WTC11 (cell line): ENCODE measurements around the gene RNGTT. TPM values are rescaled to one million over a fixed set of nuclear protein-coding genes. Genes with fewer than 3 reads are reported as not detected.

ENCODE experiments used
- ATAC-seq: fragments of 200-7000 bp; cut with Tn5 transposase; 2 replicates; pipeline ENCODE4 v1.10.0; 2021; ENCODE audit warnings: mild to moderate bottlenecking, moderate library complexity
- CTCF ChIA-PET: fragments of 300-600 bp; sonication (Branson Sonifier 250); formaldehyde crosslinking; loops from one replicate; lab custom pipeline; 2021; ENCODE audit warnings: antibody characterized with exemption; lab: Charles Lee
- POLR2A ChIA-PET: fragments of 350-600 bp; sonication (Branson Sonifier 250); formaldehyde crosslinking; loops from one replicate; lab custom pipeline; 2021; ENCODE audit warnings: antibody characterized with exemption; lab: Charles Lee
- DNase-seq: peaks from one replicate; pipeline ENCODE4 v3.0.0; 2021; ENCODE audit warnings: low spot score
- H3K27ac Mint-ChIP-seq: 2 replicates; pipeline ENCODE4 v1.8.0; 2021; ENCODE audit warnings: mixed read lengths
- H3K27me3 Mint-ChIP-seq: 2 replicates; pipeline ENCODE4 v1.8.0; 2021; ENCODE audit warnings: low read depth, mild to moderate bottlenecking, moderate library complexity, mixed read lengths
- H3K36me3 Mint-ChIP-seq: 2 replicates; pipeline ENCODE4 v1.8.0; 2021; ENCODE audit warnings: mixed read lengths
- H3K4me1 Mint-ChIP-seq: 2 replicates; pipeline ENCODE4 v1.8.0; 2022; ENCODE audit warnings: mixed read lengths
- H3K4me3 Mint-ChIP-seq: 2 replicates; pipeline ENCODE4 v1.8.0; 2021; ENCODE audit warnings: mild to moderate bottlenecking, moderate library complexity, mixed read lengths
- H3K9me3 Mint-ChIP-seq: 2 replicates; pipeline ENCODE4 v1.8.0; 2021; ENCODE audit warnings: mixed read lengths
- ELF4 ChIP-seq: sonication (generic); formaldehyde crosslinking; IDR thresholded peaks from 2 replicates; pipeline ENCODE4 v1.8.1; 2022; ENCODE audit warnings: low read depth, mild to moderate bottlenecking, moderate library complexity, missing genetic modification reagents
- EMX1 ChIP-seq: fragments of 250-450 bp; sonication (Bioruptor Pico); IDR thresholded peaks from 2 replicates; pipeline ENCODE4 v1.8.0; 2021; ENCODE audit warnings: mild to moderate bottlenecking
- ESRRA ChIP-seq: sonication (generic); formaldehyde crosslinking; IDR thresholded peaks from 2 replicates; pipeline ENCODE4 v1.8.1; 2022; ENCODE audit warnings: mild to moderate bottlenecking, missing genetic modification reagents, borderline replicate concordance
- GRHL2 ChIP-seq: fragments of 250-450 bp; sonication (Bioruptor Pico); IDR thresholded peaks from 2 replicates; pipeline ENCODE4 v1.8.0; 2022; ENCODE audit warnings: mild to moderate bottlenecking, moderate library complexity; ENCODE audit not compliant: insufficient replicate concordance, severe bottlenecking
- GTF2I ChIP-seq: fragments of 250-450 bp; sonication (Bioruptor Pico); conservative IDR thresholded peaks from 2 replicates; pipeline ENCODE4 v1.4.0; 2021; ENCODE audit warnings: mild to moderate bottlenecking
- JAZF1 ChIP-seq: fragments of 250-450 bp; sonication (Bioruptor Pico); IDR thresholded peaks from 2 replicates; pipeline ENCODE4 v1.9.0; 2021; ENCODE audit warnings: moderate library complexity, mild to moderate bottlenecking, inconsistent platforms
- PRRX2 ChIP-seq: fragments of 250-450 bp; sonication (Bioruptor Pico); IDR thresholded peaks from 2 replicates; pipeline ENCODE4 v1.8.0; 2021; ENCODE audit warnings: mild to moderate bottlenecking
- ZBTB21 ChIP-seq: sonication (generic); formaldehyde crosslinking; IDR thresholded peaks from 2 replicates; pipeline ENCODE4 v1.8.1; 2023; ENCODE audit warnings: mild to moderate bottlenecking, missing genetic modification reagents, borderline replicate concordance
- ZNF121 ChIP-seq: sonication (generic); formaldehyde crosslinking; IDR thresholded peaks from 2 replicates; pipeline ENCODE4 v1.8.0; 2023; ENCODE audit warnings: missing genetic modification reagents
- ZNF416 ChIP-seq: fragments of 250-450 bp; sonication (Bioruptor Pico); IDR thresholded peaks from 2 replicates; pipeline ENCODE4 v1.9.0; 2021; ENCODE audit warnings: mild to moderate bottlenecking, inconsistent platforms
- ZNF671 ChIP-seq: fragments of 250-450 bp; sonication (Bioruptor Pico); IDR thresholded peaks from 2 replicates; pipeline ENCODE4 v1.8.0; 2021; ENCODE audit warnings: mild to moderate bottlenecking
- total RNA-seq: library from RNA; stranded (reverse); gene quantifications from 3 replicates; pipeline ENCODE4 v1.2.3, GENCODE V29; 2021
- TF ChIP-seq, protein P1 (sequence below): fragments of 250-450 bp; sonication (Bioruptor Pico); IDR thresholded peaks from 2 replicates; pipeline ENCODE4 v1.9.0; 2021; ENCODE audit warnings: mild to moderate bottlenecking
- TF ChIP-seq, protein P2 (sequence below): sonication (generic); formaldehyde crosslinking; IDR thresholded peaks from 2 replicates; pipeline ENCODE4 v1.8.0; 2023; ENCODE audit warnings: mild to moderate bottlenecking, missing genetic modification reagents
- TF ChIP-seq, protein P3 (sequence below): sonication (generic); formaldehyde crosslinking; IDR thresholded peaks from 2 replicates; pipeline ENCODE4 v1.8.1; 2023; ENCODE audit warnings: mild to moderate bottlenecking, missing genetic modification reagents, borderline replicate concordance
- TF ChIP-seq, protein P4 (sequence below): sonication (generic); formaldehyde crosslinking; IDR thresholded peaks from 2 replicates; pipeline ENCODE4 v1.8.0; 2022; ENCODE audit warnings: mild to moderate bottlenecking, missing genetic modification reagents
- TF ChIP-seq, protein P5 (sequence below): sonication (generic); formaldehyde crosslinking; conservative IDR thresholded peaks from 2 replicates; pipeline ENCODE4 v1.8.1; 2023; ENCODE audit warnings: mild to moderate bottlenecking, low read depth, missing genetic modification reagents, moderate library complexity
- TF ChIP-seq, protein P6 (sequence below): sonication (generic); formaldehyde crosslinking; IDR thresholded peaks from 2 replicates; pipeline ENCODE4 v1.8.1; 2022; ENCODE audit warnings: mild to moderate bottlenecking, missing genetic modification reagents, moderate library complexity, borderline replicate concordance
- TF ChIP-seq, protein P7 (sequence below): fragments of 200-600 bp; IDR thresholded peaks from 2 replicates; pipeline ENCODE4 v1.8.0; 2022; ENCODE audit warnings: antibody characterized with exemption
- TF ChIP-seq, protein P8 (sequence below): sonication (generic); formaldehyde crosslinking; IDR thresholded peaks from 2 replicates; pipeline ENCODE4 v1.8.0; 2023; ENCODE audit warnings: missing genetic modification reagents

The RNGTT gene
- total RNA-seq, 1 experiment from 2014 or later: 20.4 TPM

DNA sequence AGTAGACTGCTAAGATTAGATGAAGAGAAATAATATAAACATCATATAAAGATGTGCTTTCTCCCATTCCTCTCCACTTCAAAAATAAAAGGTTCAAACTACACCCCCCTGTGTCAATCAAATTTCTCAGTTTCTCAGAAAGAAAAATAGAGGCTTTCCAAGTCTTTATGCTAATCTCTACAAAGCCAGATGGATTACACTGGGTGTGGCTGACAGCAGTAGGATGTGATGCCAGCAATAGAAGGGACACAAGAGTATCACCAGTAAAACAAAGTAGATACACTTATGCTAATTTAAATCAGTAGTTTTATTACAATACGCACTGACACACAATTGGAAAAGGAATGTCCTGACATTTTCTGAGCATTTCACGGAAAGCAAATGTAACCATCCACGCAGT lies 353.4 kb downstream of the RNGTT start:
- no peaks in the 10 kb centered on the region; the same call in 1 of the 2 replicates for H3K4me1 Mint-ChIP-seq
- H3K27me3 Mint-ChIP-seq: no peaks in the 10 kb centered on the region
- no peaks in the 10 kb centered on the region for H3K36me3 Mint-ChIP-seq
- H3K9me3 Mint-ChIP-seq: peaks cover 5% of the 10 kb centered on the region; the same call in 1 of the 2 replicates
- CTCF ChIA-PET: no interaction called here
- DNase-seq (no peak), ATAC-seq (no peak)
- TF ChIP-seq ZNF671 (CRISPR knock-in tag) (no peak), ZBTB21 (CRISPR knock-in tag) (no peak), PRRX2 (CRISPR knock-in tag) (no peak), ZNF416 (CRISPR knock-in tag) (no peak), GTF2I (no peak), EMX1 (CRISPR knock-in tag) (no peak), ESRRA (CRISPR knock-in tag) (no peak), GRHL2 (CRISPR knock-in tag) (no peak), JAZF1 (CRISPR knock-in tag) (no peak), ZNF121 (CRISPR knock-in tag) (no peak), ELF4 (CRISPR knock-in tag) (no peak)
- TF ChIP-seq, protein P1, sequence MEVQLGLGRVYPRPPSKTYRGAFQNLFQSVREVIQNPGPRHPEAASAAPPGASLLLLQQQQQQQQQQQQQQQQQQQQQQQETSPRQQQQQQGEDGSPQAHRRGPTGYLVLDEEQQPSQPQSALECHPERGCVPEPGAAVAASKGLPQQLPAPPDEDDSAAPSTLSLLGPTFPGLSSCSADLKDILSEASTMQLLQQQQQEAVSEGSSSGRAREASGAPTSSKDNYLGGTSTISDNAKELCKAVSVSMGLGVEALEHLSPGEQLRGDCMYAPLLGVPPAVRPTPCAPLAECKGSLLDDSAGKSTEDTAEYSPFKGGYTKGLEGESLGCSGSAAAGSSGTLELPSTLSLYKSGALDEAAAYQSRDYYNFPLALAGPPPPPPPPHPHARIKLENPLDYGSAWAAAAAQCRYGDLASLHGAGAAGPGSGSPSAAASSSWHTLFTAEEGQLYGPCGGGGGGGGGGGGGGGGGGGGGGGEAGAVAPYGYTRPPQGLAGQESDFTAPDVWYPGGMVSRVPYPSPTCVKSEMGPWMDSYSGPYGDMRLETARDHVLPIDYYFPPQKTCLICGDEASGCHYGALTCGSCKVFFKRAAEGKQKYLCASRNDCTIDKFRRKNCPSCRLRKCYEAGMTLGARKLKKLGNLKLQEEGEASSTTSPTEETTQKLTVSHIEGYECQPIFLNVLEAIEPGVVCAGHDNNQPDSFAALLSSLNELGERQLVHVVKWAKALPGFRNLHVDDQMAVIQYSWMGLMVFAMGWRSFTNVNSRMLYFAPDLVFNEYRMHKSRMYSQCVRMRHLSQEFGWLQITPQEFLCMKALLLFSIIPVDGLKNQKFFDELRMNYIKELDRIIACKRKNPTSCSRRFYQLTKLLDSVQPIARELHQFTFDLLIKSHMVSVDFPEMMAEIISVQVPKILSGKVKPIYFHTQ (CRISPR knock-in tag): no peak
- TF ChIP-seq, protein P2, sequence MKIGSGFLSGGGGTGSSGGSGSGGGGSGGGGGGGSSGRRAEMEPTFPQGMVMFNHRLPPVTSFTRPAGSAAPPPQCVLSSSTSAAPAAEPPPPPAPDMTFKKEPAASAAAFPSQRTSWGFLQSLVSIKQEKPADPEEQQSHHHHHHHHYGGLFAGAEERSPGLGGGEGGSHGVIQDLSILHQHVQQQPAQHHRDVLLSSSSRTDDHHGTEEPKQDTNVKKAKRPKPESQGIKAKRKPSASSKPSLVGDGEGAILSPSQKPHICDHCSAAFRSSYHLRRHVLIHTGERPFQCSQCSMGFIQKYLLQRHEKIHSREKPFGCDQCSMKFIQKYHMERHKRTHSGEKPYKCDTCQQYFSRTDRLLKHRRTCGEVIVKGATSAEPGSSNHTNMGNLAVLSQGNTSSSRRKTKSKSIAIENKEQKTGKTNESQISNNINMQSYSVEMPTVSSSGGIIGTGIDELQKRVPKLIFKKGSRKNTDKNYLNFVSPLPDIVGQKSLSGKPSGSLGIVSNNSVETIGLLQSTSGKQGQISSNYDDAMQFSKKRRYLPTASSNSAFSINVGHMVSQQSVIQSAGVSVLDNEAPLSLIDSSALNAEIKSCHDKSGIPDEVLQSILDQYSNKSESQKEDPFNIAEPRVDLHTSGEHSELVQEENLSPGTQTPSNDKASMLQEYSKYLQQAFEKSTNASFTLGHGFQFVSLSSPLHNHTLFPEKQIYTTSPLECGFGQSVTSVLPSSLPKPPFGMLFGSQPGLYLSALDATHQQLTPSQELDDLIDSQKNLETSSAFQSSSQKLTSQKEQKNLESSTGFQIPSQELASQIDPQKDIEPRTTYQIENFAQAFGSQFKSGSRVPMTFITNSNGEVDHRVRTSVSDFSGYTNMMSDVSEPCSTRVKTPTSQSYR: no peak
- TF ChIP-seq, protein P3, sequence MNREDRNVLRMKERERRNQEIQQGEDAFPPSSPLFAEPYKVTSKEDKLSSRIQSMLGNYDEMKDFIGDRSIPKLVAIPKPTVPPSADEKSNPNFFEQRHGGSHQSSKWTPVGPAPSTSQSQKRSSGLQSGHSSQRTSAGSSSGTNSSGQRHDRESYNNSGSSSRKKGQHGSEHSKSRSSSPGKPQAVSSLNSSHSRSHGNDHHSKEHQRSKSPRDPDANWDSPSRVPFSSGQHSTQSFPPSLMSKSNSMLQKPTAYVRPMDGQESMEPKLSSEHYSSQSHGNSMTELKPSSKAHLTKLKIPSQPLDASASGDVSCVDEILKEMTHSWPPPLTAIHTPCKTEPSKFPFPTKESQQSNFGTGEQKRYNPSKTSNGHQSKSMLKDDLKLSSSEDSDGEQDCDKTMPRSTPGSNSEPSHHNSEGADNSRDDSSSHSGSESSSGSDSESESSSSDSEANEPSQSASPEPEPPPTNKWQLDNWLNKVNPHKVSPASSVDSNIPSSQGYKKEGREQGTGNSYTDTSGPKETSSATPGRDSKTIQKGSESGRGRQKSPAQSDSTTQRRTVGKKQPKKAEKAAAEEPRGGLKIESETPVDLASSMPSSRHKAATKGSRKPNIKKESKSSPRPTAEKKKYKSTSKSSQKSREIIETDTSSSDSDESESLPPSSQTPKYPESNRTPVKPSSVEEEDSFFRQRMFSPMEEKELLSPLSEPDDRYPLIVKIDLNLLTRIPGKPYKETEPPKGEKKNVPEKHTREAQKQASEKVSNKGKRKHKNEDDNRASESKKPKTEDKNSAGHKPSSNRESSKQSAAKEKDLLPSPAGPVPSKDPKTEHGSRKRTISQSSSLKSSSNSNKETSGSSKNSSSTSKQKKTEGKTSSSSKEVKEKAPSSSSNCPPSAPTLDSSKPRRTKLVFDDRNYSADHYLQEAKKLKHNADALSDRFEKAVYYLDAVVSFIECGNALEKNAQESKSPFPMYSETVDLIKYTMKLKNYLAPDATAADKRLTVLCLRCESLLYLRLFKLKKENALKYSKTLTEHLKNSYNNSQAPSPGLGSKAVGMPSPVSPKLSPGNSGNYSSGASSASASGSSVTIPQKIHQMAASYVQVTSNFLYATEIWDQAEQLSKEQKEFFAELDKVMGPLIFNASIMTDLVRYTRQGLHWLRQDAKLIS (CRISPR knock-in tag): no peak
- TF ChIP-seq, protein P4, sequence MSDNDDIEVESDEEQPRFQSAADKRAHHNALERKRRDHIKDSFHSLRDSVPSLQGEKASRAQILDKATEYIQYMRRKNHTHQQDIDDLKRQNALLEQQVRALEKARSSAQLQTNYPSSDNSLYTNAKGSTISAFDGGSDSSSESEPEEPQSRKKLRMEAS: no peak
- TF ChIP-seq, protein P5, sequence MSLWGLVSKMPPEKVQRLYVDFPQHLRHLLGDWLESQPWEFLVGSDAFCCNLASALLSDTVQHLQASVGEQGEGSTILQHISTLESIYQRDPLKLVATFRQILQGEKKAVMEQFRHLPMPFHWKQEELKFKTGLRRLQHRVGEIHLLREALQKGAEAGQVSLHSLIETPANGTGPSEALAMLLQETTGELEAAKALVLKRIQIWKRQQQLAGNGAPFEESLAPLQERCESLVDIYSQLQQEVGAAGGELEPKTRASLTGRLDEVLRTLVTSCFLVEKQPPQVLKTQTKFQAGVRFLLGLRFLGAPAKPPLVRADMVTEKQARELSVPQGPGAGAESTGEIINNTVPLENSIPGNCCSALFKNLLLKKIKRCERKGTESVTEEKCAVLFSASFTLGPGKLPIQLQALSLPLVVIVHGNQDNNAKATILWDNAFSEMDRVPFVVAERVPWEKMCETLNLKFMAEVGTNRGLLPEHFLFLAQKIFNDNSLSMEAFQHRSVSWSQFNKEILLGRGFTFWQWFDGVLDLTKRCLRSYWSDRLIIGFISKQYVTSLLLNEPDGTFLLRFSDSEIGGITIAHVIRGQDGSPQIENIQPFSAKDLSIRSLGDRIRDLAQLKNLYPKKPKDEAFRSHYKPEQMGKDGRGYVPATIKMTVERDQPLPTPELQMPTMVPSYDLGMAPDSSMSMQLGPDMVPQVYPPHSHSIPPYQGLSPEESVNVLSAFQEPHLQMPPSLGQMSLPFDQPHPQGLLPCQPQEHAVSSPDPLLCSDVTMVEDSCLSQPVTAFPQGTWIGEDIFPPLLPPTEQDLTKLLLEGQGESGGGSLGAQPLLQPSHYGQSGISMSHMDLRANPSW: no peak
- TF ChIP-seq, protein P6, sequence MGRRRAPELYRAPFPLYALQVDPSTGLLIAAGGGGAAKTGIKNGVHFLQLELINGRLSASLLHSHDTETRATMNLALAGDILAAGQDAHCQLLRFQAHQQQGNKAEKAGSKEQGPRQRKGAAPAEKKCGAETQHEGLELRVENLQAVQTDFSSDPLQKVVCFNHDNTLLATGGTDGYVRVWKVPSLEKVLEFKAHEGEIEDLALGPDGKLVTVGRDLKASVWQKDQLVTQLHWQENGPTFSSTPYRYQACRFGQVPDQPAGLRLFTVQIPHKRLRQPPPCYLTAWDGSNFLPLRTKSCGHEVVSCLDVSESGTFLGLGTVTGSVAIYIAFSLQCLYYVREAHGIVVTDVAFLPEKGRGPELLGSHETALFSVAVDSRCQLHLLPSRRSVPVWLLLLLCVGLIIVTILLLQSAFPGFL (CRISPR knock-in tag): no peak
- TF ChIP-seq, protein P7, sequence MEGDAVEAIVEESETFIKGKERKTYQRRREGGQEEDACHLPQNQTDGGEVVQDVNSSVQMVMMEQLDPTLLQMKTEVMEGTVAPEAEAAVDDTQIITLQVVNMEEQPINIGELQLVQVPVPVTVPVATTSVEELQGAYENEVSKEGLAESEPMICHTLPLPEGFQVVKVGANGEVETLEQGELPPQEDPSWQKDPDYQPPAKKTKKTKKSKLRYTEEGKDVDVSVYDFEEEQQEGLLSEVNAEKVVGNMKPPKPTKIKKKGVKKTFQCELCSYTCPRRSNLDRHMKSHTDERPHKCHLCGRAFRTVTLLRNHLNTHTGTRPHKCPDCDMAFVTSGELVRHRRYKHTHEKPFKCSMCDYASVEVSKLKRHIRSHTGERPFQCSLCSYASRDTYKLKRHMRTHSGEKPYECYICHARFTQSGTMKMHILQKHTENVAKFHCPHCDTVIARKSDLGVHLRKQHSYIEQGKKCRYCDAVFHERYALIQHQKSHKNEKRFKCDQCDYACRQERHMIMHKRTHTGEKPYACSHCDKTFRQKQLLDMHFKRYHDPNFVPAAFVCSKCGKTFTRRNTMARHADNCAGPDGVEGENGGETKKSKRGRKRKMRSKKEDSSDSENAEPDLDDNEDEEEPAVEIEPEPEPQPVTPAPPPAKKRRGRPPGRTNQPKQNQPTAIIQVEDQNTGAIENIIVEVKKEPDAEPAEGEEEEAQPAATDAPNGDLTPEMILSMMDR: no peak
- TF ChIP-seq, protein P8, sequence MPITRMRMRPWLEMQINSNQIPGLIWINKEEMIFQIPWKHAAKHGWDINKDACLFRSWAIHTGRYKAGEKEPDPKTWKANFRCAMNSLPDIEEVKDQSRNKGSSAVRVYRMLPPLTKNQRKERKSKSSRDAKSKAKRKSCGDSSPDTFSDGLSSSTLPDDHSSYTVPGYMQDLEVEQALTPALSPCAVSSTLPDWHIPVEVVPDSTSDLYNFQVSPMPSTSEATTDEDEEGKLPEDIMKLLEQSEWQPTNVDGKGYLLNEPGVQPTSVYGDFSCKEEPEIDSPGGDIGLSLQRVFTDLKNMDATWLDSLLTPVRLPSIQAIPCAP (CRISPR knock-in tag): no peak
- POLR2A ChIA-PET: no interaction called here
- H3K4me3 Mint-ChIP-seq: no peak overlapping the region
- no peak overlapping the region for H3K27ac Mint-ChIP-seq
